Neural cell (in vitro differentiated cells): Measurements from ENCODE around the gene WFS1. TPM values are rescaled to one million over a fixed set of nuclear protein-coding genes. Genes with fewer than 3 reads are reported as not detected.

Source experiments
- H2AFZ ChIP-seq: fragments of 200-600, 300-800 bp; sonication (generic), shearing (Covaris generic); 2 replicates; pipeline ENCODE4 v1.6.0; 2014; ENCODE audit warnings: low read depth, mild to moderate bottlenecking, antibody characterized with exemption, low read length, moderate library complexity
- H3F3A ChIP-seq: fragments of 200-600 bp; shearing (Covaris generic); 2 replicates; pipeline ENCODE4 v1.6.1; 2016; ENCODE audit warnings: mild to moderate bottlenecking, moderate library complexity, mixed read lengths, antibody characterized with exemption, low read length; ENCODE audit not compliant: insufficient read depth, poor library complexity, severe bottlenecking
- H3K27ac ChIP-seq: fragments of 200-600, 300-800 bp; sonication (generic), shearing (Covaris generic); 2 replicates; pipeline ENCODE4 v1.5.1; 2014; ENCODE audit warnings: mild to moderate bottlenecking, low read length, moderate library complexity
- H3K27me3 ChIP-seq: fragments of 300-800, 200-600 bp; sonication (generic), shearing (Covaris generic); 2 replicates; pipeline ENCODE4 v1.6.0; 2014; ENCODE audit warnings: mild to moderate bottlenecking, low read depth, low read length, moderate library complexity; ENCODE audit not compliant: insufficient read depth
- H3K36me3 ChIP-seq: fragments of 300-800, 200-600 bp; sonication (generic), shearing (Covaris generic); 2 replicates; pipeline ENCODE4 v1.5.1; 2014; ENCODE audit warnings: mild to moderate bottlenecking, antibody characterized with exemption, low read length, moderate library complexity; ENCODE audit not compliant: insufficient read depth
- H3K4me2 ChIP-seq: fragments of 300-800, 200-600 bp; sonication (generic), shearing (Covaris generic); 2 replicates; pipeline ENCODE4 v1.6.0; 2014; ENCODE audit warnings: mild to moderate bottlenecking, low read length
- H3K4me3 ChIP-seq: fragments of 300-800, 200-600 bp; sonication (generic), shearing (Covaris generic); 2 replicates; pipeline ENCODE4 v1.5.1; 2014; ENCODE audit warnings: mild to moderate bottlenecking, low read length, moderate library complexity
- H3K79me2 ChIP-seq: fragments of 200-600 bp; shearing (Covaris generic); replicated peaks from 2 replicates; pipeline ENCODE4 v1.6.0; 2014; ENCODE audit warnings: mild to moderate bottlenecking, low read length, moderate library complexity; ENCODE audit not compliant: insufficient read depth
- H3K9ac ChIP-seq: fragments of 300-800, 200-600 bp; sonication (generic), shearing (Covaris generic); 2 replicates; pipeline ENCODE4 v1.6.1; 2016; ENCODE audit warnings: mild to moderate bottlenecking, low read length, mixed read lengths
- H3K9me2 ChIP-seq: fragments of 200-600 bp; shearing (Covaris generic); 2 replicates; pipeline ENCODE4 v1.6.1; 2016; ENCODE audit warnings: mild to moderate bottlenecking, low read length, mixed read lengths; ENCODE audit not compliant: insufficient read depth
- H3K9me3 ChIP-seq: fragments of 200-600, 300-800 bp; sonication (generic), shearing (Covaris generic); 2 replicates; pipeline ENCODE4 v1.6.1; 2016; ENCODE audit warnings: mild to moderate bottlenecking, mixed run types, low read length, moderate library complexity, mixed read lengths
- H4K20me1 ChIP-seq: fragments of 200-600 bp; shearing (Covaris generic); 2 replicates; pipeline ENCODE4 v1.6.1; 2016; ENCODE audit warnings: mild to moderate bottlenecking, mixed run types; ENCODE audit not compliant: insufficient read depth
- EP300 ChIP-seq: fragments of 450-650 bp; conservative IDR thresholded peaks from 2 replicates; pipeline ENCODE4 v1.6.1; 2014; ENCODE audit warnings: antibody characterized with exemption, mild to moderate bottlenecking, moderate library complexity; ENCODE audit not compliant: poor library complexity, severe bottlenecking
- EZH2 ChIP-seq: fragments of 200-600, 300-800 bp; shearing (Covaris generic), sonication (generic); IDR thresholded peaks from 2 replicates; pipeline ENCODE4 v1.6.1; 2014; ENCODE audit warnings: antibody characterized with exemption, low read length, borderline replicate concordance, mild to moderate bottlenecking; ENCODE audit not compliant: insufficient read depth, poor library complexity, severe bottlenecking
- MXI1 ChIP-seq: fragments of 450-650 bp; conservative IDR thresholded peaks from 2 replicates; pipeline ENCODE4 v1.6.1; 2014; ENCODE audit warnings: antibody characterized with exemption, mild to moderate bottlenecking; ENCODE audit not compliant: poor library complexity, severe bottlenecking
- POLR2AphosphoS5 ChIP-seq: IDR thresholded peaks from 2 replicates; pipeline ENCODE4 v1.6.1; 2012
- RAD21 ChIP-seq: fragments of 450-650 bp; conservative IDR thresholded peaks from 2 replicates; pipeline ENCODE4 v1.6.1; 2014; ENCODE audit warnings: antibody characterized with exemption, mild to moderate bottlenecking, moderate library complexity
- SMC3 ChIP-seq: fragments of 450-650 bp; conservative IDR thresholded peaks from 2 replicates; pipeline ENCODE4 v1.6.1; 2014; ENCODE audit warnings: antibody characterized with exemption, mild to moderate bottlenecking, moderate library complexity; ENCODE audit not compliant: poor library complexity
- TAF1 ChIP-seq: IDR thresholded peaks from 2 replicates; pipeline ENCODE4 v1.6.1; 2012; ENCODE audit warnings: low read depth
- polyA plus RNA-seq: library from polyadenylated mRNA; depleted of rRNA; stranded (reverse); fragments of >200 nt; gene quantifications from 2 replicates; pipeline ENCODE4 v1.2.3, GENCODE V29; 2014
- TF ChIP-seq, protein P1 (sequence below): IDR thresholded peaks from 2 replicates; pipeline ENCODE4 v1.6.1; 2012; ENCODE audit warnings: borderline replicate concordance
- TF ChIP-seq, protein P2 (sequence below): fragments of 450-650 bp; IDR thresholded peaks from 2 replicates; pipeline ENCODE4 v1.5.1; 2014; ENCODE audit warnings: antibody characterized with exemption, mild to moderate bottlenecking, moderate library complexity; ENCODE audit not compliant: poor library complexity, severe bottlenecking

The WFS1 gene
- polyA plus RNA-seq, 1 donor from 2014 or later = 4.5 TPM

DNA sequence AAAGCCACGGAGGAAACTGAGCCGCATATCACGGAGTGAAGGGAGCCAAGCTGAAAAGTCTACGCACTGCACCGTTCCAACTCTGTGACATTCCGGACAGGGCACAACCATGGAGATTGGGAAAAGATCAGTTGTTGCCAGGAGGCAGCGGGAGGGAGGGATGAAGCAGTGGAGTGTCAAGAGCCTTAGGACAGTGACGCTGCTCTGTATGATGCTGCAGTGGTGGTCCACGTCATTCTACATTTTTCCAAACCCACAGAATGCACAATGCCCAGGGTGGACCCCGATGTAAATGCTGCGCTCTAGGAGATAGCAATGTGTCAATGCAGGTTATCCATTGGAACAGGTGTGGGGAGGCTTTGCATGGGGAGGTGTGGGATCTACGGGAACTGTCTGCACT is 7.5 kb upstream of the WFS1 start:
- no peaks in the 10 kb centered on the region for H3K27me3 ChIP-seq
- H3K4me3 ChIP-seq = no peak overlapping the region
- no peaks in the 10 kb centered on the region for H4K20me1 ChIP-seq
- H3K36me3 ChIP-seq = no peaks in the 10 kb centered on the region
- H3K9me2 ChIP-seq = no peaks in the 10 kb centered on the region
- no peak overlapping the region for H2AFZ ChIP-seq
- no peaks in the 10 kb centered on the region for H3K9me3 ChIP-seq
- H3K79me2 ChIP-seq = no peaks in the 10 kb centered on the region
- no peak overlapping the region for H3K4me2 ChIP-seq
- H3F3A ChIP-seq = no peaks in the 10 kb centered on the region
- TF ChIP-seq EP300 (no peak), POLR2AphosphoS5 (no peak), RAD21 (no peak), TAF1 (no peak), EZH2 (no peak), MXI1 (no peak), SMC3 (no peak)
- TF ChIP-seq, protein P1, sequence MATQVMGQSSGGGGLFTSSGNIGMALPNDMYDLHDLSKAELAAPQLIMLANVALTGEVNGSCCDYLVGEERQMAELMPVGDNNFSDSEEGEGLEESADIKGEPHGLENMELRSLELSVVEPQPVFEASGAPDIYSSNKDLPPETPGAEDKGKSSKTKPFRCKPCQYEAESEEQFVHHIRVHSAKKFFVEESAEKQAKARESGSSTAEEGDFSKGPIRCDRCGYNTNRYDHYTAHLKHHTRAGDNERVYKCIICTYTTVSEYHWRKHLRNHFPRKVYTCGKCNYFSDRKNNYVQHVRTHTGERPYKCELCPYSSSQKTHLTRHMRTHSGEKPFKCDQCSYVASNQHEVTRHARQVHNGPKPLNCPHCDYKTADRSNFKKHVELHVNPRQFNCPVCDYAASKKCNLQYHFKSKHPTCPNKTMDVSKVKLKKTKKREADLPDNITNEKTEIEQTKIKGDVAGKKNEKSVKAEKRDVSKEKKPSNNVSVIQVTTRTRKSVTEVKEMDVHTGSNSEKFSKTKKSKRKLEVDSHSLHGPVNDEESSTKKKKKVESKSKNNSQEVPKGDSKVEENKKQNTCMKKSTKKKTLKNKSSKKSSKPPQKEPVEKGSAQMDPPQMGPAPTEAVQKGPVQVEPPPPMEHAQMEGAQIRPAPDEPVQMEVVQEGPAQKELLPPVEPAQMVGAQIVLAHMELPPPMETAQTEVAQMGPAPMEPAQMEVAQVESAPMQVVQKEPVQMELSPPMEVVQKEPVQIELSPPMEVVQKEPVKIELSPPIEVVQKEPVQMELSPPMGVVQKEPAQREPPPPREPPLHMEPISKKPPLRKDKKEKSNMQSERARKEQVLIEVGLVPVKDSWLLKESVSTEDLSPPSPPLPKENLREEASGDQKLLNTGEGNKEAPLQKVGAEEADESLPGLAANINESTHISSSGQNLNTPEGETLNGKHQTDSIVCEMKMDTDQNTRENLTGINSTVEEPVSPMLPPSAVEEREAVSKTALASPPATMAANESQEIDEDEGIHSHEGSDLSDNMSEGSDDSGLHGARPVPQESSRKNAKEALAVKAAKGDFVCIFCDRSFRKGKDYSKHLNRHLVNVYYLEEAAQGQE = no peak
- TF ChIP-seq, protein P2, sequence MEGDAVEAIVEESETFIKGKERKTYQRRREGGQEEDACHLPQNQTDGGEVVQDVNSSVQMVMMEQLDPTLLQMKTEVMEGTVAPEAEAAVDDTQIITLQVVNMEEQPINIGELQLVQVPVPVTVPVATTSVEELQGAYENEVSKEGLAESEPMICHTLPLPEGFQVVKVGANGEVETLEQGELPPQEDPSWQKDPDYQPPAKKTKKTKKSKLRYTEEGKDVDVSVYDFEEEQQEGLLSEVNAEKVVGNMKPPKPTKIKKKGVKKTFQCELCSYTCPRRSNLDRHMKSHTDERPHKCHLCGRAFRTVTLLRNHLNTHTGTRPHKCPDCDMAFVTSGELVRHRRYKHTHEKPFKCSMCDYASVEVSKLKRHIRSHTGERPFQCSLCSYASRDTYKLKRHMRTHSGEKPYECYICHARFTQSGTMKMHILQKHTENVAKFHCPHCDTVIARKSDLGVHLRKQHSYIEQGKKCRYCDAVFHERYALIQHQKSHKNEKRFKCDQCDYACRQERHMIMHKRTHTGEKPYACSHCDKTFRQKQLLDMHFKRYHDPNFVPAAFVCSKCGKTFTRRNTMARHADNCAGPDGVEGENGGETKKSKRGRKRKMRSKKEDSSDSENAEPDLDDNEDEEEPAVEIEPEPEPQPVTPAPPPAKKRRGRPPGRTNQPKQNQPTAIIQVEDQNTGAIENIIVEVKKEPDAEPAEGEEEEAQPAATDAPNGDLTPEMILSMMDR = no peak
- no peak overlapping the region for H3K9ac ChIP-seq
- H3K27ac ChIP-seq = no peak overlapping the region

DNA sequence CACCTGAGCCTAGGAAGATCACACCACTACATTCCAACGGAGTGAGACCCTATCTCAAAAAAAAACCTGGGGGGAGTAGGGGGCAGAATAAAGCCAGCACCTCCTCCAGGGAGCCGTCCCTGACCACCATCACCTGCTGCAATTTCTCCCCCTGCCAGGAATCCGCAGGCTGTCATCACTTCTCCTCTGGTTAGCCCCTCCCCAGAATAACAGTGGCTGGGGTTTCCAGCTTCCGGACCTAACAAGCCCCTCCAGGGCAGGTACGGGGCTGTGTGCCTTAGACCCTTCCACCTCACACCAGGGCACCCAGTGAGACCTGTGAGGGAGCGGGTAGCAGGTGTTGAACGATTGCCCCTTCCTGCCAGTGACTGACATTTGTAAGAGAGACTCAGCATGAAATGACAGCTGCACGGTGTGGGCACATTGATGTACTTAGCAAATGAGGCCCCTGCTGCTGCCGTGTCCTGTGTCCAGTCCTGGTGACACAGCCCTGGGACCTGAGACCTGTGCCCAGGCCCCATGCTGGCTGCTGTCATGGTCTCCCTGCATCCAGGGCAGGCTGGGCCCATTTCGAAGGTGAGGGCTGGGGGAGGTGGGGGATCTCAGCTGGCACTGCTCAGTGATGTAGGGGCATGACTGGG is 6.7 kb upstream of the WFS1 start:
- no peak overlapping the region for H3K27ac ChIP-seq
- H3K27me3 ChIP-seq = no peaks in the 10 kb centered on the region
- no peak overlapping the region for H3K9ac ChIP-seq
- H3K4me3 ChIP-seq = no peak overlapping the region
- H4K20me1 ChIP-seq = no peaks in the 10 kb centered on the region
- H3K36me3 ChIP-seq = no peaks in the 10 kb centered on the region
- no peak overlapping the region for H2AFZ ChIP-seq
- H3K4me2 ChIP-seq = no peak overlapping the region
- no peaks in the 10 kb centered on the region for H3K79me2 ChIP-seq
- no peaks in the 10 kb centered on the region for H3F3A ChIP-seq
- no peaks in the 10 kb centered on the region for H3K9me2 ChIP-seq
- TF ChIP-seq MXI1 = no peak
- no peak for TF ChIP-seq EZH2
- TF ChIP-seq POLR2AphosphoS5 = no peak
- TF ChIP-seq EP300 = no peak
- TF ChIP-seq, protein P2 = no peak
- no peak for TF ChIP-seq SMC3
- no peak for TF ChIP-seq RAD21
- no peaks in the 10 kb centered on the region for H3K9me3 ChIP-seq
